HepG2 (cell line): ENCODE data around the gene PCBP4. TPM values are rescaled to one million over a fixed set of nuclear protein-coding genes. Genes with fewer than 3 reads are reported as not detected.

Experiments used
- ADNP ChIP-seq: sonication (generic); formaldehyde crosslinking; IDR thresholded peaks from 2 replicates; pipeline ENCODE4 v1.4.0; 2020; ENCODE audit warnings: missing genetic modification reagents
- ATF7-NPFF ChIP-seq: sonication (generic); formaldehyde crosslinking; IDR thresholded peaks from 2 replicates; pipeline ENCODE4 v1.8.1; 2023; ENCODE audit warnings: mild to moderate bottlenecking, low read depth, missing genetic modification reagents, moderate library complexity
- BRCA1 ChIP-seq: sonication (generic); formaldehyde crosslinking; IDR thresholded peaks from 2 replicates; pipeline ENCODE4 v1.4.0; 2020; ENCODE audit warnings: missing genetic modification reagents
- JUNB ChIP-seq: sonication (generic); formaldehyde crosslinking; IDR thresholded peaks from 2 replicates; pipeline ENCODE4 v1.8.0; 2022; ENCODE audit warnings: missing genetic modification reagents, mild to moderate bottlenecking, borderline replicate concordance
- KDM1A ChIP-seq: IDR thresholded peaks from 2 replicates; pipeline ENCODE4 v1.6.1; 2016; ENCODE audit warnings: missing compliant biosample characterization
- NCOA5 ChIP-seq: sonication (generic); formaldehyde crosslinking; IDR thresholded peaks from 2 replicates; pipeline ENCODE4 v1.4.0; 2020; ENCODE audit warnings: missing genetic modification reagents
- POLR2AphosphoS2 ChIP-seq: IDR thresholded peaks from 2 replicates; pipeline ENCODE4 v1.6.1; 2011; ENCODE audit warnings: low read depth, low read length, improper control_type of control experiment
- ZC3H13 ChIP-seq: sonication (generic); formaldehyde crosslinking; IDR thresholded peaks from 2 replicates; pipeline ENCODE4 v1.8.1; 2023; ENCODE audit warnings: mild to moderate bottlenecking, missing genetic modification reagents, moderate library complexity
- ZFY ChIP-seq: sonication (generic); formaldehyde crosslinking; IDR thresholded peaks from 2 replicates; pipeline ENCODE4 v1.4.0; 2020; ENCODE audit warnings: missing genetic modification reagents
- ZNF296 ChIP-seq: sonication (generic); formaldehyde crosslinking; conservative IDR thresholded peaks from 2 replicates; pipeline ENCODE4 v1.5.0; 2020; ENCODE audit warnings: mild to moderate bottlenecking, missing genetic modification reagents
- ZNF350 ChIP-seq: sonication (generic); formaldehyde crosslinking; IDR thresholded peaks from 2 replicates; pipeline ENCODE4 v1.4.0; 2020; ENCODE audit warnings: mild to moderate bottlenecking, low read depth, missing genetic modification reagents, borderline replicate concordance
- ZSCAN21 ChIP-seq: sonication (generic); formaldehyde crosslinking; IDR thresholded peaks from 2 replicates; pipeline ENCODE4 v1.8.0; 2022; ENCODE audit warnings: mild to moderate bottlenecking, missing genetic modification reagents, moderate library complexity, borderline replicate concordance
- polyA plus RNA-seq, 8 experiments: library from polyadenylated mRNA; depleted of rRNA in 3 of 8; stranded (reverse) in 7 of 8; unstranded in 1 of 8; fragments of >200 nt; fragmentation: Illumina TruSeq in 4 of 8; extraction: Trizol in 4 of 8; gene quantifications; 2 replicates each; pipeline versions ENCODE4 v1.2.1 to v1.2.3, GENCODE V29; 2011 to 2016; ENCODE audit warnings: low read depth in 4 of 8, missing spikeins in 1 of 8, mixed read lengths in 1 of 8; ENCODE audit not compliant: insufficient read depth in 1 of 8
- total RNA-seq, 5 experiments: library from RNA; depleted of rRNA; stranded (reverse); fragments of >200 nt; fragmentation: Illumina TruSeq; extraction: Trizol; gene quantifications; 2 replicates each; pipeline ENCODE4 v1.2.3, GENCODE V29; 2016; ENCODE audit warnings: low read depth in 1 of 5
- TF ChIP-seq, protein P1 (sequence below): sonication (generic); formaldehyde crosslinking; IDR thresholded peaks from 2 replicates; pipeline ENCODE4 v1.5.0; 2020; ENCODE audit warnings: mild to moderate bottlenecking, missing genetic modification reagents, borderline replicate concordance
- TF ChIP-seq, protein P2 (sequence below): sonication (generic); formaldehyde crosslinking; IDR thresholded peaks from 2 replicates; pipeline ENCODE4 v1.5.1; 2020; ENCODE audit warnings: missing genetic modification reagents, mild to moderate bottlenecking, borderline replicate concordance
- TF ChIP-seq, protein P3 (sequence below): sonication (generic); IDR thresholded peaks from 2 replicates; pipeline ENCODE4 v1.6.1; 2016; ENCODE audit warnings: low read depth, borderline replicate concordance
- TF ChIP-seq, protein P4 (sequence below): IDR thresholded peaks from 2 replicates; pipeline ENCODE4 v1.6.1; 2016; ENCODE audit warnings: mild to moderate bottlenecking, missing biosample characterization, missing genetic modification reagents

Gene PCBP4
- total and polyA plus RNA-seq, 2 of the 13 experiments (the other 11 are each of a cell fraction or from before 2014, with no cell fraction given) = 36.8 to 51.3 TPM

DNA sequence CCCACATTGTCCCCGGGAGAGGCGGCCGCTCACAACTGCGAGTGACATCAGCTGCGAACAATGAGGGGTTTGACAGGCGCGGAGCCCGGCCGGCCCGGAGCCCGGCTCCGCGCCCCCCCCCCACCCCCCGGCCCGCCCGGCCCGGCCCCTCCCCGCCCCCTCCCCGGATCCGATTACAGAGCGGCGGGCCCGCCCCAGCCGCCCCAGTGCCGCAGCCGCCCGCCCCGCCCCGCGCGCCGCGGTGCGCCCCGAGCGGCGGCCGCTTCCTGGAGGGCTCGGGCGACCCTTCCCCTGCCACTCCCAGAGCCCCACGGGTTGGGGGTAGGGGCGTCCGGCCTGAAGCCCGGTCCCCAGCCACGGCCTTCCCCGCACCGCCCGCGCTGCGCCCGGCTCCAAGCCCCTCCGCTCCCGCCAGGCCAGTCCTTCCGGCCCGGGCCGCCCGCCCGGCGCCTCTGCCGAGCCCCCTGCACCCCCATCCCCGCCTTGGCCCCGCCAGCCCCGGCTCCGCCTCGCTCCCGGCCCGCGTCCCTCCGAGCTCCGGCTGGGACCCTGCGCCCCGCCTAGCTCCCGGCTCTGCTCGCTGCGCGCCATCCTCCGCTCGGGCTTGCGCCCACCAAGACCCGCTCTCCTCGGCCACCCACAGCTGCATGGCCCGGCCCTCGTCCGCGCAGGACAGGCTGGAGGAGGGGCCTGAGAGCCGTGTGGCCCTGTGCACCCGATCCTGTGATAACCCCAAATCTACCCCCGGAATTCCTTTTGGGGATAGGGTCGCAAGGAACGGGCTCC lies at the start of gene PCBP4 (continued):
- TF ChIP-seq, protein P1, sequence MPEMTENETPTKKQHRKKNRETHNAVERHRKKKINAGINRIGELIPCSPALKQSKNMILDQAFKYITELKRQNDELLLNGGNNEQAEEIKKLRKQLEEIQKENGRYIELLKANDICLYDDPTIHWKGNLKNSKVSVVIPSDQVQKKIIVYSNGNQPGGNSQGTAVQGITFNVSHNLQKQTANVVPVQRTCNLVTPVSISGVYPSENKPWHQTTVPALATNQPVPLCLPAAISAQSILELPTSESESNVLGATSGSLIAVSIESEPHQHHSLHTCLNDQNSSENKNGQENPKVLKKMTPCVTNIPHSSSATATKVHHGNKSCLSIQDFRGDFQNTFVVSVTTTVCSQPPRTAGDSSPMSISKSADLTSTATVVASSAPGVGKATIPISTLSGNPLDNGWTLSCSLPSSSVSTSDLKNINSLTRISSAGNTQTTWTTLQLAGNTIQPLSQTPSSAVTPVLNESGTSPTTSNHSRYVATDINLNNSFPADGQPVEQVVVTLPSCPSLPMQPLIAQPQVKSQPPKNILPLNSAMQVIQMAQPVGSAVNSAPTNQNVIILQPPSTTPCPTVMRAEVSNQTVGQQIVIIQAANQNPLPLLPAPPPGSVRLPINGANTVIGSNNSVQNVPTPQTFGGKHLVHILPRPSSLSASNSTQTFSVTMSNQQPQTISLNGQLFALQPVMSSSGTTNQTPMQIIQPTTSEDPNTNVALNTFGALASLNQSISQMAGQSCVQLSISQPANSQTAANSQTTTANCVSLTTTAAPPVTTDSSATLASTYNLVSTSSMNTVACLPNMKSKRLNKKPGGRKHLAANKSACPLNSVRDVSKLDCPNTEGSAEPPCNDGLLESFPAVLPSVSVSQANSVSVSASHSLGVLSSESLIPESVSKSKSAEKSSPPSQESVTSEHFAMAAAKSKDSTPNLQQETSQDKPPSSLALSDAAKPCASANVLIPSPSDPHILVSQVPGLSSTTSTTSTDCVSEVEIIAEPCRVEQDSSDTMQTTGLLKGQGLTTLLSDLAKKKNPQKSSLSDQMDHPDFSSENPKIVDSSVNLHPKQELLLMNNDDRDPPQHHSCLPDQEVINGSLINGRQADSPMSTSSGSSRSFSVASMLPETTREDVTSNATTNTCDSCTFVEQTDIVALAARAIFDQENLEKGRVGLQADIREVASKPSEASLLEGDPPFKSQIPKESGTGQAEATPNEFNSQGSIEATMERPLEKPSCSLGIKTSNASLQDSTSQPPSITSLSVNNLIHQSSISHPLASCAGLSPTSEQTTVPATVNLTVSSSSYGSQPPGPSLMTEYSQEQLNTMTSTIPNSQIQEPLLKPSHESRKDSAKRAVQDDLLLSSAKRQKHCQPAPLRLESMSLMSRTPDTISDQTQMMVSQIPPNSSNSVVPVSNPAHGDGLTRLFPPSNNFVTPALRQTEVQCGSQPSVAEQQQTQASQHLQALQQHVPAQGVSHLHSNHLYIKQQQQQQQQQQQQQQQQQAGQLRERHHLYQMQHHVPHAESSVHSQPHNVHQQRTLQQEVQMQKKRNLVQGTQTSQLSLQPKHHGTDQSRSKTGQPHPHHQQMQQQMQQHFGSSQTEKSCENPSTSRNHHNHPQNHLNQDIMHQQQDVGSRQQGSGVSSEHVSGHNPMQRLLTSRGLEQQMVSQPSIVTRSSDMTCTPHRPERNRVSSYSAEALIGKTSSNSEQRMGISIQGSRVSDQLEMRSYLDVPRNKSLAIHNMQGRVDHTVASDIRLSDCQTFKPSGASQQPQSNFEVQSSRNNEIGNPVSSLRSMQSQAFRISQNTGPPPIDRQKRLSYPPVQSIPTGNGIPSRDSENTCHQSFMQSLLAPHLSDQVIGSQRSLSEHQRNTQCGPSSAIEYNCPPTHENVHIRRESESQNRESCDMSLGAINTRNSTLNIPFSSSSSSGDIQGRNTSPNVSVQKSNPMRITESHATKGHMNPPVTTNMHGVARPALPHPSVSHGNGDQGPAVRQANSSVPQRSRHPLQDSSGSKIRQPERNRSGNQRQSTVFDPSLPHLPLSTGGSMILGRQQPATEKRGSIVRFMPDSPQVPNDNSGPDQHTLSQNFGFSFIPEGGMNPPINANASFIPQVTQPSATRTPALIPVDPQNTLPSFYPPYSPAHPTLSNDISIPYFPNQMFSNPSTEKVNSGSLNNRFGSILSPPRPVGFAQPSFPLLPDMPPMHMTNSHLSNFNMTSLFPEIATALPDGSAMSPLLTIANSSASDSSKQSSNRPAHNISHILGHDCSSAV = no peak
- no peak for TF ChIP-seq ADNP (CRISPR knock-in tag)
- TF ChIP-seq JUNB = no peak
- no peak for TF ChIP-seq BRCA1 (CRISPR knock-in tag)
- TF ChIP-seq ZNF296 (CRISPR knock-in tag) = no peak
- TF ChIP-seq, protein P2, sequence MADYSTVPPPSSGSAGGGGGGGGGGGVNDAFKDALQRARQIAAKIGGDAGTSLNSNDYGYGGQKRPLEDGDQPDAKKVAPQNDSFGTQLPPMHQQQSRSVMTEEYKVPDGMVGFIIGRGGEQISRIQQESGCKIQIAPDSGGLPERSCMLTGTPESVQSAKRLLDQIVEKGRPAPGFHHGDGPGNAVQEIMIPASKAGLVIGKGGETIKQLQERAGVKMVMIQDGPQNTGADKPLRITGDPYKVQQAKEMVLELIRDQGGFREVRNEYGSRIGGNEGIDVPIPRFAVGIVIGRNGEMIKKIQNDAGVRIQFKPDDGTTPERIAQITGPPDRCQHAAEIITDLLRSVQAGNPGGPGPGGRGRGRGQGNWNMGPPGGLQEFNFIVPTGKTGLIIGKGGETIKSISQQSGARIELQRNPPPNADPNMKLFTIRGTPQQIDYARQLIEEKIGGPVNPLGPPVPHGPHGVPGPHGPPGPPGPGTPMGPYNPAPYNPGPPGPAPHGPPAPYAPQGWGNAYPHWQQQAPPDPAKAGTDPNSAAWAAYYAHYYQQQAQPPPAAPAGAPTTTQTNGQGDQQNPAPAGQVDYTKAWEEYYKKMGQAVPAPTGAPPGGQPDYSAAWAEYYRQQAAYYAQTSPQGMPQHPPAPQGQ (CRISPR knock-in tag) = no peak
- peak; percentile 71 for TF ChIP-seq ZFY (CRISPR knock-in tag)
- TF ChIP-seq ZSCAN21 = no peak; the same call in 1 of the 2 replicates
- TF ChIP-seq, protein P3, sequence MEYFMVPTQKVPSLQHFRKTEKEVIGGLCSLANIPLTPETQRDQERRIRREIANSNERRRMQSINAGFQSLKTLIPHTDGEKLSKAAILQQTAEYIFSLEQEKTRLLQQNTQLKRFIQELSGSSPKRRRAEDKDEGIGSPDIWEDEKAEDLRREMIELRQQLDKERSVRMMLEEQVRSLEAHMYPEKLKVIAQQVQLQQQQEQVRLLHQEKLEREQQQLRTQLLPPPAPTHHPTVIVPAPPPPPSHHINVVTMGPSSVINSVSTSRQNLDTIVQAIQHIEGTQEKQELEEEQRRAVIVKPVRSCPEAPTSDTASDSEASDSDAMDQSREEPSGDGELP = peak; percentile 56; the same call in 1 of the 2 replicates
- no peak for TF ChIP-seq ATF7-NPFF
- no peak for TF ChIP-seq NCOA5 (CRISPR knock-in tag)
- TF ChIP-seq ZNF350 (CRISPR knock-in tag) = no peak
- no peak for TF ChIP-seq KDM1A
- TF ChIP-seq, protein P4, sequence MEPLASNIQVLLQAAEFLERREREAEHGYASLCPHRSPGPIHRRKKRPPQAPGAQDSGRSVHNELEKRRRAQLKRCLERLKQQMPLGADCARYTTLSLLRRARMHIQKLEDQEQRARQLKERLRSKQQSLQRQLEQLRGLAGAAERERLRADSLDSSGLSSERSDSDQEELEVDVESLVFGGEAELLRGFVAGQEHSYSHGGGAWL (CRISPR knock-in tag) = peak; percentile 51; the same call in 1 of the 2 replicates
- TF ChIP-seq POLR2AphosphoS2 = no peak
- TF ChIP-seq ZC3H13 (CRISPR knock-in tag) = no peak
